Mesendoderm (in vitro differentiated cells): ENCODE measurements around the gene EFCAB6.

Experiments
- DNase-seq: peaks from one replicate; pipeline ENCODE4 v3.0.0; 2013
- H2AK5ac ChIP-seq: 2 replicates; pipeline ENCODE4 v1.6.1; 2013; ENCODE audit warnings: low read length, inconsistent platforms
- H2BK120ac ChIP-seq: 2 replicates; pipeline ENCODE4 v1.6.1; 2013; ENCODE audit warnings: low read depth, mild to moderate bottlenecking, low read length, moderate library complexity, mixed read lengths
- H2BK15ac ChIP-seq: replicated peaks from 2 replicates; pipeline ENCODE4 v1.6.1; 2013; ENCODE audit warnings: low read depth, mild to moderate bottlenecking, moderate library complexity
- H2BK5ac ChIP-seq: 2 replicates; pipeline ENCODE4 v1.6.1; 2013; ENCODE audit warnings: low read length, inconsistent platforms
- H3K18ac ChIP-seq: 2 replicates; pipeline ENCODE4 v1.6.1; 2013; ENCODE audit warnings: mild to moderate bottlenecking, low read length, mixed read lengths
- H3K23ac ChIP-seq: one replicate; pipeline ENCODE4 v1.6.1; 2013; ENCODE audit warnings: low read length
- H3K27ac ChIP-seq: 2 replicates; pipeline ENCODE4 v1.5.1; 2013; ENCODE audit warnings: low read depth, mild to moderate bottlenecking, inconsistent platforms, low read length, moderate library complexity
- H3K27me3 ChIP-seq: 2 replicates; pipeline ENCODE4 v1.6.1; 2013; ENCODE audit warnings: low read length, control low read depth, mild to moderate bottlenecking, inconsistent platforms; ENCODE audit not compliant: insufficient read depth, poor library complexity
- H3K36me3 ChIP-seq: 2 replicates; pipeline ENCODE4 v1.6.1; 2013; ENCODE audit warnings: low read length, inconsistent platforms; ENCODE audit not compliant: control insufficient read depth, insufficient read depth
- H3K4ac ChIP-seq: one replicate; pipeline ENCODE4 v1.6.1; 2013; ENCODE audit warnings: low read depth, mild to moderate bottlenecking, low read length, moderate library complexity
- H3K4me1 ChIP-seq: 2 replicates; pipeline ENCODE4 v1.6.1; 2013; ENCODE audit warnings: low read depth, low read length, inconsistent platforms; ENCODE audit not compliant: control insufficient read depth
- H3K4me2 ChIP-seq: 2 replicates; pipeline ENCODE4 v1.6.1; 2013; ENCODE audit warnings: low read length
- H3K4me3 ChIP-seq: 2 replicates; pipeline ENCODE4 v1.5.1; 2013; ENCODE audit warnings: mild to moderate bottlenecking, low read length
- H3K56ac ChIP-seq: one replicate; pipeline ENCODE4 v1.6.1; 2013; ENCODE audit warnings: low read length
- H3K79me1 ChIP-seq: 2 replicates; pipeline ENCODE4 v1.6.1; 2013; ENCODE audit warnings: low read length, inconsistent platforms
- H3K79me2 ChIP-seq: 2 replicates; pipeline ENCODE4 v1.6.1; 2013; ENCODE audit warnings: mild to moderate bottlenecking, low read length; ENCODE audit not compliant: control insufficient read depth, insufficient read depth
- H3K9ac ChIP-seq: 2 replicates; pipeline ENCODE4 v1.6.1; 2013; ENCODE audit warnings: low read length, inconsistent platforms
- H4K5ac ChIP-seq: one replicate; pipeline ENCODE4 v1.6.1; 2013; ENCODE audit warnings: low read length
- H4K8ac ChIP-seq: one replicate; pipeline ENCODE4 v1.6.1; 2013; ENCODE audit warnings: low read depth, mild to moderate bottlenecking, control low read depth, low read length, moderate library complexity
- WGBS: extraction: QIAGEN DNeasy Blood & Tissue Kit; methylation state at CpG from one replicate; pipeline ENCODE4 v1.1.7; 2013; ENCODE audit warnings: low lambda C conversion rate, missing lambda C conversion rate; ENCODE audit not compliant: insufficient coverage; ENCODE audit errors: extremely low coverage; 5-methylcytosine and 5-hydroxymethylcytosine counted together

The EFCAB6 gene

GRCh38 chr22:43618517-43618916 is 193.6 kb downstream of the EFCAB6 start:
- no peak overlapping the region for H3K4me3 ChIP-seq
- H2BK5ac ChIP-seq, result no peak overlapping the region
- no CpG with 5 or more reads among the region's 4 CpGs for WGBS
- no peak overlapping the region for H3K27ac ChIP-seq
- no peak overlapping the region for H3K56ac ChIP-seq
- H3K79me1 ChIP-seq, result no peaks in the 10 kb centered on the region
- H3K4me2 ChIP-seq, result no peak overlapping the region
- H2BK15ac ChIP-seq, result no peak overlapping the region
- H2BK120ac ChIP-seq, result no peak overlapping the region
- no peaks in the 10 kb centered on the region for H3K4me1 ChIP-seq
- no peak overlapping the region for H3K18ac ChIP-seq
- no peaks in the 10 kb centered on the region for H3K36me3 ChIP-seq
- H4K8ac ChIP-seq, result no peak overlapping the region
- no peak overlapping the region for H3K9ac ChIP-seq
- no peak overlapping the region for H3K4ac ChIP-seq
- H3K27me3 ChIP-seq, result no peaks in the 10 kb centered on the region
- H3K23ac ChIP-seq, result no peak overlapping the region
- no peak overlapping the region for H4K5ac ChIP-seq
- no peaks in the 10 kb centered on the region for H3K79me2 ChIP-seq
- H2AK5ac ChIP-seq, result no peak overlapping the region
- DNase-seq, result no peak

GRCh38 chr22:43616645-43617044 is 195.5 kb downstream of the EFCAB6 start:
- H2BK120ac ChIP-seq, result no peak overlapping the region
- no peak overlapping the region for H3K4ac ChIP-seq
- WGBS, result no CpG with 5 or more reads among the region's 3 CpGs
- no peak overlapping the region for H3K9ac ChIP-seq
- no peak overlapping the region for H3K23ac ChIP-seq
- H3K36me3 ChIP-seq, result no peaks in the 10 kb centered on the region
- H3K4me1 ChIP-seq, result no peaks in the 10 kb centered on the region
- no peak overlapping the region for H2BK15ac ChIP-seq
- DNase-seq, result no peak
- H3K79me2 ChIP-seq, result no peaks in the 10 kb centered on the region
- H3K56ac ChIP-seq, result no peak overlapping the region
- H2BK5ac ChIP-seq, result no peak overlapping the region
- H4K5ac ChIP-seq, result no peak overlapping the region
- H3K4me2 ChIP-seq, result no peak overlapping the region
- no peak overlapping the region for H3K18ac ChIP-seq
- H3K4me3 ChIP-seq, result no peak overlapping the region
- H3K79me1 ChIP-seq, result no peaks in the 10 kb centered on the region
- H4K8ac ChIP-seq, result no peak overlapping the region
- no peak overlapping the region for H3K27ac ChIP-seq
- H3K27me3 ChIP-seq, result no peaks in the 10 kb centered on the region
- H2AK5ac ChIP-seq, result no peak overlapping the region

GRCh38 chr22:43600265-43600664 is 211.8 kb downstream of the EFCAB6 start:
- Histone ChIP-seq H3K4me2 (no peak overlapping the region), H2BK120ac (no peak overlapping the region), H3K79me1 (no peaks in the 10 kb centered on the region), H3K56ac (no peak overlapping the region), H3K4me1 (no peaks in the 10 kb centered on the region), H3K4me3 (no peak overlapping the region), H3K18ac (no peak overlapping the region), H2AK5ac (no peak overlapping the region), H3K36me3 (no peaks in the 10 kb centered on the region), H2BK5ac (no peak overlapping the region), H2BK15ac (no peak overlapping the region), H3K4ac (no peak overlapping the region), H3K27ac (no peak overlapping the region), H4K5ac (no peak overlapping the region), H4K8ac (no peak overlapping the region), H3K79me2 (no peaks in the 10 kb centered on the region), H3K9ac (no peak overlapping the region), H3K23ac (no peak overlapping the region), H3K27me3 (no peaks in the 10 kb centered on the region)
- WGBS, result no CpG with 5 or more reads among the region's 9 CpGs
- peak; percentile 22 for DNase-seq

DNA sequence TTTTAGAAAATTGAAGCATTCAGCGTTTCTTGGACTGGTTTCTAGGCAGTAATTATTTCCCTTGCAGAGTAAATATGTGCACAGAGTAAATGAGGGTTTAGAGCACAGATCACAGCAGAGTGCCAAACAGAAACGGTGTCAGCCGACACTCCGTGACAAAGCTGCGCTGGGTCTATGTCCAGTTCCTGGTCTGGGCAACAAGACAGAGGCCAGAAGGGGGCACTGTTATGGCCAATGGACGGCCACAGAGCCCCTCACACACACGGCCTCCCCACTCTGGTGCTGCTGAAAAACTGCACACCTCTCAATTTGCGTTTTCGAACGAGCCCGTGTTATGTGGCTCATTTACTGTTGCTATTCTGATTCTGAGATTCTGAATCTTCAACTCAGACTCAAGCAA is 219.6 kb downstream of the EFCAB6 start:
- DNase-seq, result peak; percentile 51
- H2BK120ac ChIP-seq, result no peak overlapping the region
- H3K4me3 ChIP-seq, result no peak overlapping the region

GRCh38 chr22:43591380-43591779 is 220.7 kb downstream of the EFCAB6 start:
- Histone ChIP-seq H2AK5ac (no peak overlapping the region), H2BK15ac (no peak overlapping the region), H3K79me2 (no peaks in the 10 kb centered on the region), H2BK120ac (no peak overlapping the region), H3K18ac (no peak overlapping the region), H3K4me2 (no peak overlapping the region), H3K27ac (no peak overlapping the region), H3K56ac (no peak overlapping the region), H3K4ac (no peak overlapping the region), H3K27me3 (no peaks in the 10 kb centered on the region), H3K9ac (no peak overlapping the region), H2BK5ac (no peak overlapping the region), H4K8ac (no peak overlapping the region), H4K5ac (no peak overlapping the region), H3K23ac (no peak overlapping the region), H3K4me1 (no peaks in the 10 kb centered on the region), H3K79me1 (no peaks in the 10 kb centered on the region), H3K36me3 (no peaks in the 10 kb centered on the region), H3K4me3 (no peak overlapping the region)
- WGBS, result no CpG with 5 or more reads among the region's 6 CpGs
- DNase-seq, result no peak

More for the DNA sequence above, 219.6 kb downstream of the EFCAB6 start:
- Histone ChIP-seq H3K4me1 (no peaks in the 10 kb centered on the region), H3K56ac (no peak overlapping the region), H2BK15ac (no peak overlapping the region), H3K27ac (no peak overlapping the region), H3K79me2 (no peaks in the 10 kb centered on the region), H3K4me2 (no peak overlapping the region), H2BK5ac (no peak overlapping the region), H3K23ac (no peak overlapping the region), H4K8ac (no peak overlapping the region), H3K18ac (no peak overlapping the region), H2AK5ac (no peak overlapping the region), H4K5ac (no peak overlapping the region), H3K9ac (no peak overlapping the region), H3K36me3 (no peaks in the 10 kb centered on the region), H3K4ac (no peak overlapping the region), H3K79me1 (no peaks in the 10 kb centered on the region), H3K27me3 (no peaks in the 10 kb centered on the region)
- no CpG with 5 or more reads among the region's 11 CpGs for WGBS

DNA sequence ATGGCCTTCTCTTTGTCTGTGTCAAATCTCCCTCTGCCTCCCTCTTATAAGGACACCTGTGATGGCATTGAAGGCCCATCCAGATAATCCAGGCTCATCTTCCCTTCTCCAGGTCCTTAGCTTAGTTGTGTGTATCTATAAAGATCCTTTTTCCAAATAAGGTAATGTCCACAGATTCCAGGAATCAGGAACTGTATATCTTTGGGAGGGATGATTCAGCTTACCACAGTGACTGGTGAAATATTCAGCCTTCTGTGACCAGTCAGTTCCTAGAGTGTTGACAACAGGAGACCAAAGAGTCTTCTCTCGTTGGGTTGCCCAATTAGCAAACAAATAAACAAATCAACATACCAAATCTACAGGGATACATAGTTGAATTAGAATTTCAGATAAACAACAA is 224.5 kb downstream of the EFCAB6 start:
- no CpG with 5 or more reads among the region's 1 CpG for WGBS
- DNase-seq, result no peak

More for the DNA sequence above, 224.5 kb downstream of the EFCAB6 start:
- Histone ChIP-seq H3K4me3 (no peak overlapping the region), H4K8ac (no peak overlapping the region), H3K27ac (no peak overlapping the region), H3K56ac (no peak overlapping the region), H3K4me1 (no peaks in the 10 kb centered on the region), H3K4ac (no peak overlapping the region), H3K27me3 (no peaks in the 10 kb centered on the region), H3K79me1 (no peaks in the 10 kb centered on the region), H3K23ac (no peak overlapping the region), H2AK5ac (no peak overlapping the region), H3K9ac (no peak overlapping the region), H4K5ac (no peak overlapping the region), H2BK120ac (no peak overlapping the region), H3K4me2 (no peak overlapping the region), H3K18ac (no peak overlapping the region), H3K36me3 (no peaks in the 10 kb centered on the region), H2BK5ac (no peak overlapping the region), H2BK15ac (no peak overlapping the region), H3K79me2 (no peaks in the 10 kb centered on the region)
